Stomach (tissue), 4 donors: ENCODE results near the gene ESPL1.

Source experiments
- EP300 ChIP-seq: sonication (generic); formaldehyde crosslinking; IDR thresholded peaks from one replicate; pipeline ENCODE4 v1.6.1; 2017; ENCODE audit warnings: antibody characterized with exemption
- POLR2A ChIP-seq, 4 donors: fragments of 450-650 bp; IDR thresholded peaks; one replicate each; pipeline ENCODE4 v1.6.1; 2016; ENCODE audit warnings: antibody characterized with exemption in 4 of 4, control low read depth in 2 of 4, mild to moderate bottlenecking in 1 of 4, moderate library complexity in 1 of 4
- TF ChIP-seq, protein P1 (sequence below), 7 experiments: fragments of 450-650 bp in 4 of 7; fragments of 200-600 bp in 3 of 7; sonication (generic) in 3 of 7; IDR thresholded peaks; one replicate each; pipeline ENCODE4 v1.5.1; 2016 to 2019; ENCODE audit warnings: antibody characterized with exemption in 7 of 7, control low read depth in 2 of 7, mild to moderate bottlenecking in 1 of 7

GRCh38 chr12:53328043-53328435 is 59.9 kb downstream of the ESPL1 start:
- TF ChIP-seq, protein P1, sequence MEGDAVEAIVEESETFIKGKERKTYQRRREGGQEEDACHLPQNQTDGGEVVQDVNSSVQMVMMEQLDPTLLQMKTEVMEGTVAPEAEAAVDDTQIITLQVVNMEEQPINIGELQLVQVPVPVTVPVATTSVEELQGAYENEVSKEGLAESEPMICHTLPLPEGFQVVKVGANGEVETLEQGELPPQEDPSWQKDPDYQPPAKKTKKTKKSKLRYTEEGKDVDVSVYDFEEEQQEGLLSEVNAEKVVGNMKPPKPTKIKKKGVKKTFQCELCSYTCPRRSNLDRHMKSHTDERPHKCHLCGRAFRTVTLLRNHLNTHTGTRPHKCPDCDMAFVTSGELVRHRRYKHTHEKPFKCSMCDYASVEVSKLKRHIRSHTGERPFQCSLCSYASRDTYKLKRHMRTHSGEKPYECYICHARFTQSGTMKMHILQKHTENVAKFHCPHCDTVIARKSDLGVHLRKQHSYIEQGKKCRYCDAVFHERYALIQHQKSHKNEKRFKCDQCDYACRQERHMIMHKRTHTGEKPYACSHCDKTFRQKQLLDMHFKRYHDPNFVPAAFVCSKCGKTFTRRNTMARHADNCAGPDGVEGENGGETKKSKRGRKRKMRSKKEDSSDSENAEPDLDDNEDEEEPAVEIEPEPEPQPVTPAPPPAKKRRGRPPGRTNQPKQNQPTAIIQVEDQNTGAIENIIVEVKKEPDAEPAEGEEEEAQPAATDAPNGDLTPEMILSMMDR (IDR thresholded peaks at IDR 0.05), result no peak
- TF ChIP-seq POLR2A (IDR thresholded peaks at IDR 0.05) (no peak), EP300 (no peak)
